NCI-H524 (cell line): ENCODE measurements around the gene GBF1.
"Not testable (repeated sequence)": the region's sequence is repeated elsewhere in the genome, so short reads cannot be mapped to it uniquely, and the experiment has no call there.

Experiments
- DNase-seq, 2 experiments: peaks; one replicate each; lab custom pipeline; 2025; lab: John Stamatoyannopoulos, UW

The GBF1 gene

GRCh38 chr10:102306710-102307109 lies 61.4 kb downstream of the GBF1 start:
- no peak for DNase-seq

- DNase-seq: not testable (repeated sequence)
Observed at GRCh38 chr10:102308318-102308717, 63.0 kb downstream of the GBF1 start.

- DNase-seq: no peak
Observed at GRCh38 chr10:102309236-102309635, 63.9 kb downstream of the GBF1 start.

GRCh38 chr10:102309916-102310315 lies 64.6 kb downstream of the GBF1 start:
- DNase-seq: no peak

GRCh38 chr10:102310361-102311024 lies 65.2 kb downstream of the GBF1 start:
- DNase-seq: no peak

- DNase-seq: no peak
Observed at GRCh38 chr10:102311025-102311420, 65.7 kb downstream of the GBF1 start.

GRCh38 chr10:102312683-102313082 lies 67.4 kb downstream of the GBF1 start:
- DNase-seq: no peak

GRCh38 chr10:102313221-102313896 lies 68.0 kb downstream of the GBF1 start:
- peak; percentile 11 to 70 for DNase-seq

GRCh38 chr10:102314801-102315200 lies 69.5 kb downstream of the GBF1 start:
- no peak for DNase-seq

- DNase-seq: no peak
Observed at GRCh38 chr10:102316421-102316820, 71.1 kb downstream of the GBF1 start.

GRCh38 chr10:102322914-102323313 lies 77.6 kb downstream of the GBF1 start:
- no peak for DNase-seq

GRCh38 chr10:102324061-102324460 lies 78.7 kb downstream of the GBF1 start:
- no peak for DNase-seq

- no peak for DNase-seq
Observed at GRCh38 chr10:102326031-102326430, 80.7 kb downstream of the GBF1 start.

GRCh38 chr10:102327002-102327401 lies 81.7 kb downstream of the GBF1 start:
- peak; percentile 34 to 49 for DNase-seq

GRCh38 chr10:102327641-102328040 lies 82.3 kb downstream of the GBF1 start:
- no peak for DNase-seq

- DNase-seq: no peak
Observed at GRCh38 chr10:102332772-102333171, 87.4 kb downstream of the GBF1 start.

- DNase-seq: no peak
Observed at GRCh38 chr10:102334101-102334500, 88.8 kb downstream of the GBF1 start.

- no peak for DNase-seq
Observed at GRCh38 chr10:102335184-102335583, 89.9 kb downstream of the GBF1 start.

- DNase-seq: no peak
Observed at GRCh38 chr10:102341038-102341688, 95.8 kb downstream of the GBF1 start.

GRCh38 chr10:102342458-102342857 lies 97.1 kb downstream of the GBF1 start:
- DNase-seq: peak in 1 of 2 experiments; percentile 40

- no peak for DNase-seq
Observed at GRCh38 chr10:102342958-102343357, 97.6 kb downstream of the GBF1 start.

GRCh38 chr10:102344067-102344466 lies 98.7 kb downstream of the GBF1 start:
- DNase-seq: no peak

GRCh38 chr10:102347236-102347828 lies 102.0 kb downstream of the GBF1 start:
- DNase-seq: peak in 1 of 2 experiments; percentile 52
